Lower leg skin (tissue), 4 donors: ENCODE data around the gene GGT7. TPM values are rescaled to one million over a fixed set of nuclear protein-coding genes. Genes with fewer than 3 reads are reported as not detected.

Experiments
- DNase-seq, 2 donors: peaks; one replicate each; pipeline ENCODE4 v3.0.0-alpha.2; 2019; ENCODE audit warnings: low spot score in 2 of 2
- H3K4me3 ChIP-seq: fragments of 200-600 bp; sonication (generic); 2 replicates; pipeline ENCODE4 v1.5.1; 2017; ENCODE audit warnings: mild to moderate bottlenecking, low read depth; ENCODE audit not compliant: poor library complexity, severe bottlenecking
- POLR2A ChIP-seq, 2 donors: fragments of 450-650 bp; IDR thresholded peaks; one replicate each; pipeline ENCODE4 v1.6.1; 2016 to 2017; ENCODE audit warnings: antibody characterized with exemption in 2 of 2, mild to moderate bottlenecking in 1 of 2, moderate library complexity in 1 of 2
- WGBS, 2 donors: methylation state at CpG; one replicate each; pipeline ENCODE4 v1.1.5; 2018; 5-methylcytosine and 5-hydroxymethylcytosine counted together
- intact Hi-C: fragments of 100-400 bp; cut with DNase I; formaldehyde crosslinking; loops from one replicate; pipeline ENCODE4 v1.15.0; 2023; ENCODE audit warnings: low total_unique reads
- total RNA-seq, 4 donors: library from RNA; depleted of rRNA; stranded (reverse); fragments of >200 nt; gene quantifications; one replicate each; pipeline ENCODE4 v1.1.0, GENCODE V29; 2016
- TF ChIP-seq, protein P1 (sequence below), 3 donors: fragments of 450-650 bp; IDR thresholded peaks; one replicate each; pipeline ENCODE4 v1.5.1; 2016; ENCODE audit warnings: antibody characterized with exemption in 3 of 3, mild to moderate bottlenecking in 3 of 3, moderate library complexity in 2 of 3

Gene GGT7
- total RNA-seq, 4 donors from 2014 or later, result 8.6 to 12.9 (median 9.6) TPM

GRCh38 chr20:34880215-34880850, 7.7 kb upstream of the GGT7 start:
- no peak overlapping the region for H3K4me3 ChIP-seq
- DNase-seq, result no peak
- WGBS, 2 donors, result 79 to 86% methylated on average over 6 of the region's 6 CpGs
- TF ChIP-seq POLR2A (IDR thresholded peaks at IDR 0.05), result no peak
- TF ChIP-seq, protein P1, sequence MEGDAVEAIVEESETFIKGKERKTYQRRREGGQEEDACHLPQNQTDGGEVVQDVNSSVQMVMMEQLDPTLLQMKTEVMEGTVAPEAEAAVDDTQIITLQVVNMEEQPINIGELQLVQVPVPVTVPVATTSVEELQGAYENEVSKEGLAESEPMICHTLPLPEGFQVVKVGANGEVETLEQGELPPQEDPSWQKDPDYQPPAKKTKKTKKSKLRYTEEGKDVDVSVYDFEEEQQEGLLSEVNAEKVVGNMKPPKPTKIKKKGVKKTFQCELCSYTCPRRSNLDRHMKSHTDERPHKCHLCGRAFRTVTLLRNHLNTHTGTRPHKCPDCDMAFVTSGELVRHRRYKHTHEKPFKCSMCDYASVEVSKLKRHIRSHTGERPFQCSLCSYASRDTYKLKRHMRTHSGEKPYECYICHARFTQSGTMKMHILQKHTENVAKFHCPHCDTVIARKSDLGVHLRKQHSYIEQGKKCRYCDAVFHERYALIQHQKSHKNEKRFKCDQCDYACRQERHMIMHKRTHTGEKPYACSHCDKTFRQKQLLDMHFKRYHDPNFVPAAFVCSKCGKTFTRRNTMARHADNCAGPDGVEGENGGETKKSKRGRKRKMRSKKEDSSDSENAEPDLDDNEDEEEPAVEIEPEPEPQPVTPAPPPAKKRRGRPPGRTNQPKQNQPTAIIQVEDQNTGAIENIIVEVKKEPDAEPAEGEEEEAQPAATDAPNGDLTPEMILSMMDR (IDR thresholded peaks at IDR 0.05), result no peak
- intact Hi-C loops, result no loop called here

DNA sequence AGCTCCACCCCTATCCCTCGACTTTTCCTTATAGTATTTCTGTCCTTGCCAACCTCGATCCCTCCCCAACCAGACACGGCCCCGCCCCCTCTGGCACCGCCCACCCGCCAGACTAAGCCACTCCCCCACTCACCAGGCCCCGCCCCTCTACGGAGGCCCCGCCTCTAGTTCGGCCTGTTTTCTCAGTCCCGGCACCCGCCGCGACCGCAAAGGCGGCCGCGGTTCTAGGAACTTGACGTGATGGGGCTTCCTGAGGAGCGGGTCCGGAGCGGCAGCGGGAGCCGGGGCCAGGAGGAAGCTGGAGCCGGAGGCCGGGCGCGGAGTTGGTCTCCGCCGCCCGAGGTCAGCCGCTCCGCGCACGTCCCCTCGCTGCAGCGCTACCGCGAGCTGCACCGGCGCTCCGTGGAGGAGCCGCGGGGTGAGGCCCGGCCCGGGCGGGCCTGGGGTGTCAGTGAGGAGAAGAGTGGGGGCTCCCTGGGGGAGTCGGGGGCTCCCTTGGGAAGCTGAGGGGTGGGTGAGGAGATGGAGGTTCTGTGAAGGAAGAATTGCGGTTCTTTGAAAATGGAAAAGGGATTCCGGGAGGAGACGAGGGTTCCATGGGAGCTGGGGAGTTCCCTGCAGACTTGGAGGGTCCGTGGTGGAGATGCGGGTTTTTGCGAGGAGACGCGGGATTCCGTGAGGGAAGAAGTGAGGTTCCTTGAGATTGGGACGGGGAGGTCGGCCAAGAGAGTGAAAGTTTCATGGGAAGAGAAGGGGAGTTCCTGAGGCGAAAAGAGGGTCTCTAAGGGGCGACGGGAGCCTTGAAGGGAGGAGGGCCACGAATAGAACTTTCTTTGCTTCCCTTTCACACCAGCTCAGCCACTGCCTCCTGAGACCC, 4.0 kb upstream of the GGT7 start, which contains the start of gene ACSS2:
Gene ACSS2, plus strand, starts transcription at position 207 of the 877 bp plus-strand sequence. Its CDS starts 34 bp downstream, at position 241.
- WGBS, 2 donors, result 0 to 1% methylated on average over 51 to 63 of the region's 63 CpGs
- H3K4me3 ChIP-seq, result peak within 1 kb of the TSS; percentile 83
- peak in 1 of 2 donors; percentile 100 for DNase-seq
- intact Hi-C loops, result no loop called here
- TF ChIP-seq POLR2A (IDR thresholded peaks at IDR 0.05), result no peak

DNA sequence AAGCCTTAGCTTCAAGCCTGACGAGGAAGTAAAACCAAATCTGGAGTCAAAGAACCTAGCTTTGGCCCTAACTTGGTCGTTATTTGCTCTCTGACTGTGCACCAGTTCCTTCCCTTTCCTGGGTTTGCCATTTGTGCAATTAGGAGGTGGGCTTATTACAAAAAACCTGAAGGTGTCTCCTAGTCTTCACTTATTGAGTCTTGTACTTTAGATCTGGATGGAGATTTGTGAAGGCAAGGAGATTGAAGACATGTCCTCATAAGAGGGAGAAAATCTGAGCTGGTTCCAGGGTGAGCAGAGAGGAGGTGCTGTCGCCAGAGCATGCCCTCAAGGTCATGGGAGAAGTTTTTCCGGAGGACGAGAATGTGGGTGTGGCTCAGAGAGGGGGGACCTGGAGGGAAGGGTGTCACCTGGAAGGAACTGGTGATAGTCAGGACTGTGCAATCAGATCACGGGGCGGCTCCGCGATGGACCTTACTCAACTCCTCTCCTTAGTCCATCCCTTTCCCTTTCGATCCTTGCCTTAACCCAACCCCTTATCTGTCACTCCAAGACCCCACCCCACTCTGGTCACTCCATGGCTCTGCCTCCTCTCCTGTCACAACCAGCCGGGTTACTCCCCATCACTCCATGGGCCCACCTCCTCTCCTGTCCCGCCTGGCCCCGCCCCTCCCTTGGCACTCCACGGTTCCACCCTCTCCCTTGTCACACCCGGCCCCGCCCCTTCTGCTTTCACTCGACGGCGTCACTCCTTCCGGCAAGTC, 3.2 kb upstream of the GGT7 start:
- no peak overlapping the region for H3K4me3 ChIP-seq
- intact Hi-C loops, result loop anchor here (1.0 kb wide), 1 partner anchor 79 kb away; the partner anchor contains the start of genes GSS and MYH7B
- DNase-seq, result peak in 1 of 2 donors; percentile 99
- TF ChIP-seq, protein P1 (IDR thresholded peaks at IDR 0.05), result no peak
- no peak for TF ChIP-seq POLR2A (IDR thresholded peaks at IDR 0.05)
- 7% methylated on average over 20 of the region's 20 CpGs for WGBS, 2 donors

DNA sequence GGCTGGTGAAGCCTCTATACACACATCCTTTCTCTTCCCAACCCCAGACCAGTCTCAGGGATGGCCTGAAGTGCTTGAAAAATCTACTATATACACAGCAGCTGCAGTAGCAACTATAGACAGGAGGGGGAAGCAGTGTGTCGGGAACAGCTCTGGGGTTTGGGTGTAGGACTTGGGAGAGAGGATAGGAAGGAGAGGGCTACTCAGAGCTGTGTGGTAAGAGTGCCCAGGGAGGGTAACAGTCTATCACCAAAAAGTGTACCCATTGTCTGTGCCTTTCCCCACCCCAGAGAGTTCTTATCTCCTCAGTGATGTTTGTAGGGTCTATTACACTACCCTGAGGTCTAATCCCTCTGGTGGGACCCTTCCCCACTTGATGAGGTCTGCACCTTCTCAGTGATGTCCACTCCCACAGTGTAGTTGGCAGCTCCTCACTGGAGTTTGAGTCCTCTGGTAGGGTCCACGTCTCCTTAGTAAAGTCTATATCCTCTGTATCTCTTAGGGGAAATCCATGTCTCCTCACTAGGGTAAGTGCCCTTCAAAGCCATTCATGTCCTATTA, 1.5 kb upstream of the GGT7 start:
- 32 to 39% methylated on average over 2 of the region's 2 CpGs for WGBS, 2 donors
- peak; percentile 79 to 92 for DNase-seq
- no peak for TF ChIP-seq POLR2A (IDR thresholded peaks at IDR 0.05)
- TF ChIP-seq, protein P1 (IDR thresholded peaks at IDR 0.05), result peak in 1 of 3 donors; percentile 54
- H3K4me3 ChIP-seq, result no peak overlapping the region
- intact Hi-C loops, result no loop called here

DNA sequence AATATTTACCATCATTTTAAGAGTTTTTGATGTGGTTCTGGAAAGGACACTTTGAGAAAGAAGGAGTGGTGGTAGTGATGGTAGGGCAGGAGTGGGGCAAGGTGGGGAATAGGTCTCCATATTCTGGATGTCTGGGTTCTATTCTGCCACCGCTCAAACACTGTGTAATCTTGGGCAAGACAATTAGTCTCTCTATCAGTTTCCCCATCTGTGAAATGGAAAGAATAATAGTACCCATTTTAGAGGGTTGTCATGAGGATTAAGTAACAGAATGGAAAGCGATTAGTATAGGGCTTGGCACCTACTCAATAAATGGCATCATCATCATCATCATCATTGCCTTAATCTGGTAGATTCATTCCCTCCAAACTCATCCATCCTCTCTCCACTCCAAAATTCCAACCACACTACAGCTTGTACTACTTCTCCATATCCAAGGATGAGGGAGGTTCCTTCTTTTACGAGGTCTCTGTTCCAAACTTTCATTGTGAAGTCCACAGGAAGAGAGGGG, 982 bp upstream of the GGT7 start:
- WGBS, 2 donors, result 39 to 48% methylated on average over 3 of the region's 3 CpGs
- no peak overlapping the region for H3K4me3 ChIP-seq
- intact Hi-C loops, result no loop called here
- TF ChIP-seq, protein P1 (IDR thresholded peaks at IDR 0.05), result no peak
- TF ChIP-seq POLR2A (IDR thresholded peaks at IDR 0.05), result no peak
- no peak for DNase-seq
